MM.1S (cell line): ENCODE measurements around the gene P2RY6.

Experiments used
- DNase-seq: peaks from one replicate; pipeline ENCODE4 v3.0.0-alpha.2; 2015
- H2AFZ ChIP-seq: fragments of 300-600 bp; sonication (generic); 2 replicates; pipeline ENCODE4 v1.6.0; 2016; ENCODE audit warnings: antibody characterized with exemption, low read length
- H3F3A ChIP-seq: fragments of 300-600 bp; sonication (generic); 2 replicates; pipeline ENCODE4 v1.6.1; 2016; ENCODE audit warnings: mild to moderate bottlenecking, antibody characterized with exemption, low read length, moderate library complexity, mixed read lengths; ENCODE audit not compliant: insufficient read depth
- H3K27ac ChIP-seq: fragments of 300-600 bp; sonication (generic); 2 replicates; pipeline ENCODE4 v1.5.1; 2016; ENCODE audit warnings: mild to moderate bottlenecking, low read length
- H3K27me3 ChIP-seq: fragments of 300-600 bp; sonication (generic); replicated peaks from 2 replicates; pipeline ENCODE4 v1.6.0; 2016; ENCODE audit warnings: low read length; ENCODE audit not compliant: insufficient read depth
- H3K36me3 ChIP-seq: fragments of 300-600 bp; sonication (generic); replicated peaks from 2 replicates; pipeline ENCODE4 v1.6.1; 2016; ENCODE audit warnings: mild to moderate bottlenecking, low read length, mixed read lengths; ENCODE audit not compliant: insufficient read depth
- H3K4me1 ChIP-seq: fragments of 300-600 bp; sonication (generic); 2 replicates; pipeline ENCODE4 v1.6.1; 2016; ENCODE audit warnings: low read length, mixed read lengths
- H3K4me2 ChIP-seq: fragments of 300-600 bp; sonication (generic); 2 replicates; pipeline ENCODE4 v1.6.0; 2016; ENCODE audit warnings: low read depth, low read length
- H3K4me3 ChIP-seq: fragments of 300-600 bp; sonication (generic); 2 replicates; pipeline ENCODE4 v1.5.1; 2016; ENCODE audit warnings: low read length, mixed read lengths
- H3K79me2 ChIP-seq: fragments of 300-600 bp; sonication (generic); 2 replicates; pipeline ENCODE4 v1.6.1; 2016; ENCODE audit warnings: mixed run types, low read length, mixed read lengths
- H3K9ac ChIP-seq: fragments of 300-600 bp; sonication (generic); 2 replicates; pipeline ENCODE4 v1.6.1; 2016; ENCODE audit warnings: low read length, mixed read lengths
- H3K9me2 ChIP-seq: fragments of 300-600 bp; sonication (generic); replicated peaks from 2 replicates; pipeline ENCODE4 v1.6.1; 2016; ENCODE audit warnings: mild to moderate bottlenecking, low read length, mixed read lengths; ENCODE audit not compliant: insufficient read depth
- H3K9me3 ChIP-seq: fragments of 300-600 bp; sonication (generic); replicated peaks from 2 replicates; pipeline ENCODE4 v1.6.1; 2016; ENCODE audit warnings: mild to moderate bottlenecking, low read length, mixed read lengths; ENCODE audit not compliant: insufficient read depth
- H4K20me1 ChIP-seq: fragments of 300-600 bp; sonication (generic); 2 replicates; pipeline ENCODE4 v1.6.1; 2016; ENCODE audit warnings: mild to moderate bottlenecking, low read length, moderate library complexity, mixed read lengths; ENCODE audit not compliant: insufficient read depth
- CTCF ChIP-seq: fragments of 300-600 bp; sonication (generic); IDR thresholded peaks from 2 replicates; pipeline ENCODE4 v1.5.1; 2016; ENCODE audit warnings: antibody characterized with exemption, low read length, mixed read lengths
- EZH2 ChIP-seq: fragments of 300-600 bp; sonication (generic); optimal IDR thresholded peaks from 2 replicates; pipeline ENCODE3; 2017; ENCODE audit warnings: low read depth, mild to moderate bottlenecking, antibody characterized with exemption, low read length, mixed read lengths
- EZH2phosphoT487 ChIP-seq: fragments of 300-600 bp; sonication (generic); IDR thresholded peaks from 2 replicates; pipeline ENCODE4 v1.6.1; 2018; ENCODE audit warnings: antibody characterized with exemption, low read length

The P2RY6 gene

GRCh38 chr11:73312851-73313327 is 40.8 kb downstream of the P2RY6 start:
- H3K4me1 ChIP-seq, result peaks cover 5% of the 10 kb centered on the region; the same call in 1 of the 2 replicates
- no peaks in the 10 kb centered on the region for H3K9me2 ChIP-seq
- H3F3A ChIP-seq, result no peaks in the 10 kb centered on the region; the same call in 1 of the 2 replicates
- TF ChIP-seq EZH2phosphoT487 (no peak), CTCF (no peak), EZH2 (no peak)
- H2AFZ ChIP-seq, result no peak overlapping the region
- no peaks in the 10 kb centered on the region for H3K36me3 ChIP-seq
- no peak overlapping the region for H3K4me2 ChIP-seq
- no peaks in the 10 kb centered on the region for H4K20me1 ChIP-seq
- no peak overlapping the region for H3K9ac ChIP-seq
- no peak for DNase-seq
- no peaks in the 10 kb centered on the region for H3K9me3 ChIP-seq
- no peaks in the 10 kb centered on the region for H3K79me2 ChIP-seq
- H3K4me3 ChIP-seq, result no peak overlapping the region
- H3K27me3 ChIP-seq, result peaks cover 6% of the 10 kb centered on the region; the same call in 1 of the 2 replicates
- H3K27ac ChIP-seq, result no peak overlapping the region

GRCh38 chr11:73313652-73314051 is 41.5 kb downstream of the P2RY6 start:
- Histone ChIP-seq H3K36me3 (no peaks in the 10 kb centered on the region), H4K20me1 (no peaks in the 10 kb centered on the region), H3K4me3 (no peak overlapping the region), H2AFZ (peak overlapping the region; percentile 30; the same call in 1 of the 2 replicates), H3K4me2 (no peak overlapping the region), H3K9ac (no peak overlapping the region), H3K9me3 (no peaks in the 10 kb centered on the region), H3K4me1 (peaks cover 5% of the 10 kb centered on the region; the same call in 1 of the 2 replicates), H3F3A (no peaks in the 10 kb centered on the region), H3K27ac (no peak overlapping the region), H3K79me2 (no peaks in the 10 kb centered on the region), H3K27me3 (0 out of 2 replicates have a peak, but pooled peaks cover 6% of the 10 kb centered on the region), H3K9me2 (no peaks in the 10 kb centered on the region)
- TF ChIP-seq EZH2phosphoT487 (no peak), CTCF (no peak), EZH2 (no peak)
- DNase-seq, result no peak

- Histone ChIP-seq H3K4me1 (peaks cover 5% of the 10 kb centered on the region; the same call in 1 of the 2 replicates), H3K9me3 (no peaks in the 10 kb centered on the region), H2AFZ (peak overlapping the region; percentile 30; the same call in 1 of the 2 replicates), H3K27ac (no peak overlapping the region), H3K27me3 (0 out of 2 replicates have a peak, but pooled peaks cover under 1% of the 10 kb centered on the region), H3K79me2 (no peaks in the 10 kb centered on the region), H3K4me3 (no peak overlapping the region), H3K36me3 (no peaks in the 10 kb centered on the region), H3F3A (no peaks in the 10 kb centered on the region), H4K20me1 (no peaks in the 10 kb centered on the region), H3K4me2 (no peak overlapping the region), H3K9ac (no peak overlapping the region), H3K9me2 (no peaks in the 10 kb centered on the region)
- no peak for TF ChIP-seq EZH2
- TF ChIP-seq CTCF, result no peak
- no peak for TF ChIP-seq EZH2phosphoT487
- DNase-seq, result no peak
These were observed 42.2 kb downstream of the P2RY6 start for GRCh38 chr11:73314117-73314961.
